ELR (cell line): ENCODE results near the gene FHAD1.

Experiments
- DNase-seq: peaks from one replicate; pipeline ENCODE4 v3.0.0-alpha.2; 2015; ENCODE audit warnings: low read depth

Gene FHAD1

DNA sequence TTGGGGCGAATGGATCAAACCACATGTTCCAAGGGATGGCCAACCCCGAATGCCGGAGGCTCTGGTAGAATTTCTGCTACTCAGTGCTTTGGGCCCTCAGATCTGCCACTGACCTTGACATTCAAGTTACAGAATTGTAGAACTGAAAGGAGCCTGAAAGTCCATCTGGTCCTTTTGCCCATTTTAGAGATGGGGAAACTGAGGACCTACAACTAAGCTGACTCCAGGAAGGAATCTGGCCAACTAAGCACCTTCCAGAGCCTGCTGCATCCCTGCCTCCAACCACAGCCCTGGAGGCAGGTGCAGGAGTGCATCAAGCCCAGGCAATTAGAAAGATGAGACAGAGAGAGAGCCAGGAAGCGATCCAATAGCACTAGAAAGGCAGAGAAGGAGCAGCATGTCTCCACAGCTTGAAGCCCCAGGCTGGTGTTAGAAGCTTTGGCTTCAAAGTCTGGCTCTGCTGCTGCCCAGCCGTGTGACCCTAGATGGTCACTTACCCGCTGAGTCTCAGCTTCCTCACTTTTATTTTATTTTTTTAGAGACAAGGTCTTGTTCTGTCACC is 189.9 kb downstream of the FHAD1 start:
- DNase-seq = no peak

DNA sequence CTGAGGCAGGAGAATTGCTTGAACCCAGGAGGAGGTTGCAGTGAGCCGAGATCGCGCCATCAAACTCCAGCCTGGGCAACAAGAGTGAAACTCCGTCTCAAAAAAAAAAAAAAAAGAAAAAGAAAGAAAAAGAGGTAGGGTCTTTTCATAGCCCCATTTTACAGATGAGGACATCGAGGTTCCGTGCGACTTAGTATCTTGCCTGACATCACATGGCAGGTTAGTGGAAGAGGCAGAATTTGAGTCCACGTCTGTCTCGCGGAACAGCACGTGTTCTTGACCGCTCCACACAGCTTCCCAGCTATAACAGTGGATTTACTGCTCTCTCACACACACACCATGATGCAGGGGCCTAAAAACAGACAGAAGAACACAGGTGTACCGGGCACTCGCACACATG is 192.3 kb downstream of the FHAD1 start:
- DNase-seq = no peak

DNA sequence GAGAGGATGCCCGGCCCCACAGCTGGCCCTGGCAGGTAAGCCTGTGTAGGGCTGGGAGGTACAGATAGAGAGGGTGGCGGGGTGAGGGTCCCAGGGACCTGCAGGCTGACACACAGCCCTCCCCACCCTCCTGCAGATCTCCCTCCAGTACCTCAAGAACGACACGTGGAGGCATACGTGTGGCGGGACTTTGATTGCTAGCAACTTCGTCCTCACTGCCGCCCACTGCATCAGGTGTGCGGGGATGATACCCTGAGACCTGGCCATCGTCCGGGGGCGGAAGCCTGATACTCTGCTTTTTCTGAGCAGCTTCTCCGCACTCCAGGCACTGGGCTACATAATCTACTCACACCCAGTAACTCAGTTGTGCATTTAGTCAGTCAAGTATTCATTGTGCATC is 193.3 kb downstream of the FHAD1 start:
- no peak for DNase-seq

DNA sequence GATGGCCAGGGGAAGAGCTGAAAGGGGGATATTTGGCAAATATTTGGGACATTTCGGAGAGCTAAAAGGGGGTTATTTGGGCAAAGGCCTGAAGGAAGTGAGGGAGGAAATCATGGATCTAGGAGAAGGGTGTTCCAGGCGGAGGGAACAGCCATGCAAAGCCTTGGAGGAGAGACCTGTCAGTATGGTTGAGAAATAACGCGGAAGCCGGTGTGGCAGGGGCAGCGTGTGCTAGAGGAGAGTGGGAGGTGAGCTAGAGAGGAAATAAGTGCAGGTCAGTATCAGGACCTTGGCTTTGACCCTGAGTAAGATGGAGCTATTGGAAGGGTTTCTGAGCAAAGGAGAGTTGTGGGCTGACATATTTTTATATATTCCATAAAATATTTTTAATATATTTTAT is 194.2 kb downstream of the FHAD1 start:
- no peak for DNase-seq

DNA sequence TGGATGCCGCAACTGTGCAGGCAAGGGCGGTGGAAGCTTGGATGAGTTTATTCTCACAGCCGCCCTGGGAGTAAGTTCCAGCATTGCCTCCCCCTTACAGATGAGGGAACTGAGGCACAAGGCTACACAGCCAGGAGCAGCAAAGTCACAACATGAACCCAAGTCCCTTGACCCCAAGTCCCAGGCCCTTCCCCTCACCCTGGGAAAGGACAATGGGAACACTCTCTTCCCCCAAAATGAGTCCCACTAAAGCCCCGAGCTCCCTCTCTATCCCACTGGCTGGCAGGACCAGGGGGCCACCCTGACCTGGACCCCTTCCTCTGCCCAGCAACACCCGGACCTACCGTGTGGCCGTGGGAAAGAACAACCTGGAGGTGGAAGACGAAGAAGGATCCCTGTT is 195.1 kb downstream of the FHAD1 start:
- DNase-seq = no peak

DNA sequence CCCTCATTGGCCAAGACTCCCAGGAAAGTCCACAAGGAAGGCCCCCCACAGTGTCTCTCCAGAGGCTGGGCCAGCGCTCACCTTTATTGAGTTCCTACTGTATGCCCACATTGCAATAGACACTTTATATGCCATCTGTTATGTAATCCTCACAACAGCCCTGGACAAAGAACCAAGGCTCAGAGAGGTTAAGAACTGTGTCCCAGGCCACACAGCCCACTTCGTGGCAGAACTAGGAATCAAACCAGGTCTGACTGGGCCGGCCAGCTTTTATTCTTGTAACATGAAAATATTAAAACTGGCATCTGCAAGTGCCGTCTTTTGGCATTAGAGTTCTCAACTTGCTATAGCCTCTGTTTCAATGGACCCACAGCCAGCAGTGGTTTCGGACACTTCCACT is 195.7 kb downstream of the FHAD1 start:
- no peak for DNase-seq

DNA sequence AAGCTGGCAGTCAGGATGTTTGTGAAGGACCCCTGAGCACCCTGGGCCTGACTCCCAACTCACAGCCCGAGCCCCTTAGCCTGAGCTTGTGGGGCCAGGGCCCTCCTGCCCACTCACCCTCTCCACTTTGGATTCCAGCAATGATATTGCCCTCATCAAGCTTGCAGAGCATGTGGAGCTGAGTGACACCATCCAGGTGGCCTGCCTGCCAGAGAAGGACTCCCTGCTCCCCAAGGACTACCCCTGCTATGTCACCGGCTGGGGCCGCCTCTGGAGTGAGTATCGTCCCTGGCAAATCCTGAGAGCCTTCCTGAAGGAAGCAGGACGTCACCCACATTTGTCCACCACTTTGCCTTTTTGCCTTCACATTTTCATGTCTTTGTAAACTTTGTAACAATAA is 196.3 kb downstream of the FHAD1 start:
- no peak for DNase-seq

DNA sequence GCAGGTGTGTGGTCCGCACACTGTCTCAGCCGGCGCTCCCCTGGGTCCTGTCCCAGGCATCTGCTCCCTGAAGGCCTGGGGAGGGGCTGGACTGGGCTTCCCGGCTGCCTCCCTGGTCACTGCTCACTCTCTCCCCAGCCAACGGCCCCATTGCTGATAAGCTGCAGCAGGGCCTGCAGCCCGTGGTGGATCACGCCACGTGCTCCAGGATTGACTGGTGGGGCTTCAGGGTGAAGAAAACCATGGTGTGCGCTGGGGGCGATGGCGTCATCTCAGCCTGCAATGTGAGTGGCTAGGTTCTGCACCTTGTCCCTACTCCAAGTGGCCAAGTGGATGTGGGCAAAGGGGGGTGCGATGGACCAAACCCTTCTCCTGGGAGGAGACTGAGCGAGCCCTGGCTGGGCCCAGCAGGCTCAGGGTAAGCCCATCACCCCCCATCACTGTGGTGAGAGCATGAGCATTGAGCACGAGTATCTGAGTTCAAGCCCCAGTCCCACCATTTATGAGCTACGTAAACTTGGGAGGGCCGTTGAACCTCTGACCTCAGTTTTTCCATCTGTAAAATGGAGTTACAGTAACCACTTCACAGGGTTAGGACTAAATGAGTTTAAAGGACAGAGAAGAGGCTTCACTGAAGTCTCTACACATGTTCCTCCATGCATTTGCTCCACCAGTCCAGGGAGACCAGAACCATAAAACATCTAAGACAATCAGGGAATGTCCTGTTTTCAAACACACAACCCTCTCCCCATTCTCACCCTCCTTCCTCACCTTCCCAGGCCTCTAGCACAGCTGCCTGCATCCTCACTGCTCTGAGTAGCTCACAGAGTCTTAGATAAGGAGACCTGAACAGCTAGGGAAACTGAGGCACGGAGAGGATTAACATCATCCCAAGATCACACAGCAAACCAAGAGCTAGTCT is 197.7 kb downstream of the FHAD1 start:
- no peak for DNase-seq

DNA sequence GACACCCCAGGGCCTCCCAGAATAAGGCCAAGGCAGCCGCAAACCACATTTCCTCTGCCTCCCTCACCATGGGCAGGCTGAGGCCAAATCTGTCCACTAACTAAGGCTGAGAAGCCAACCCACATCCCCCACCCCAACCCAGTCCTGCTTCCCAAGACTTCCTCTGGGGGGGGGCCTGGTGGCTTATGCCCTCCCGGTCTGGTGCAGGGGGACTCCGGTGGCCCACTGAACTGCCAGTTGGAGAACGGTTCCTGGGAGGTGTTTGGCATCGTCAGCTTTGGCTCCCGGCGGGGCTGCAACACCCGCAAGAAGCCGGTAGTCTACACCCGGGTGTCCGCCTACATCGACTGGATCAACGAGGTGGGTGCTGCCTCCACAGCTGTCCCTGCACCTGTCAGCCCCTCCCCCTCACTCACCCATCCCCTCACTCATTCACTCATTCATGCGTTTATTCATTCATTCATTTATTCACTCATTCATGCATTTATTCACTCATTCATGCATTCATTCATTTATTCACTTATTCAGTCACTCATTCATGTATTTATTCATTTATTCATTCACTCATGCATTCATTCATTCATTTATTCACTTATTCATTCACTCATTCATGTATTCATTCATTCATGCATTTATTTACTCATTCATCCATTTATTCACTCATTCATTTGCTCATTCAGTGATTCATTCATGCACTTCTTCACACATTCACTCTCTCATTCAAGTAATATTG is 198.5 kb downstream of the FHAD1 start:
- DNase-seq = no peak

DNA sequence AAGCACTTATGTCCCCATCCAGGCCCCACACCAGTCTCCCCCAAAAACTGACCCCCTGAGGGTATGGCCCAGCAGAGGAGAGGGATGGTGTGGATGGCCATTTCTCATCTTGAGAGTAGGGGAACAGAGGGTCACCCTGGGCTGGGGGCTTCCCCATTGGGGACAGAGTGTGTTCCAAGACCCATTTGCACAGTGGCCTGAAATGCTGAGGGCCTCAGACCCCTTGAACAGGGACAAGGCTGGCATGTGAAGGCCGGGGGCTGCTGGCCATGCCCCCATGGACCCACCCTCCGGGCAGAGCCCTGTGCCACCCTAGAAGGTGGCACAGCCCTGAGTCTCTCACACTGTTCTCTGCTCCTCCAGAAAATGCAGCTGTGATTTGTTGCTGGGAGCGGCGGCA is 199.2 kb downstream of the FHAD1 start:
- DNase-seq = no peak
